Measurements from ENCODE around the gene SNPH. TPM values are rescaled to one million over a fixed set of nuclear protein-coding genes. Genes with fewer than 3 reads are reported as not detected.

Gene SNPH
- polyA plus RNA-seq, 2 of the 4 experiments (the other 2 are of a cell fraction), result 1.1 to 5.2 TPM

DNA sequence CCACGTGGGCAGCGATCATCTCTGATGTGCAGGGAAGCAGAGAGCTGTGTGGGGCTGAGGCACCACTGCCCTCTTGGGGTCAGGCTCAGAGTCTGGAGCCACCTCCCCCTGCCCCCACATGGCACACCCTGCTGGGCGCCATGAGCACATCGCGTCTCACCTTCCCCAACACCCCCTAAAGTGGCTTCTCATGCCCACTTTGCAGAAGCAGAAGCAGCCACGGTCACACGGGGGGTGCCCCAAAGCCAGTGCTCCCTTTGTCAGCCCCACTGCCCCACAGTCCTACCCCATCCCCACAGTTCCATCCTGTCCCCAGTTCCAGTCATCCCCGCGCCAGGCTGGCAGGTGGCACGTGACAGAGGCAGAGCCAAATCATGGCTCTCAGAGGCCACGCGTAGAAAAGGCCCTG lies 43.3 kb downstream of the SNPH start:
- Histone ChIP-seq H3K27ac (no peak overlapping the region), H3K4me2 (no peak overlapping the region), H3K4me3 (no peak overlapping the region), H3K4me1 (peaks cover 3% of the 10 kb centered on the region; the same call in 1 of the 3 replicates), H3K9me3 (no peaks in the 10 kb centered on the region)
- FAIRE-seq, result no peak
- ATAC-seq, result peak in 1 of 2 experiments; percentile 14; a peak in 1 of 6 replicates
- ChIA-PET POLR2A (no interaction called here), CTCF (interaction anchor here (1.0 kb wide), 1 partner anchor 9 kb away, joined by 4 read pairs; no protein-coding TSS in a partner anchor)
- DNase-seq (ENCODE audit: low read depth in 1 of 2, low spot score in 1 of 2), result no peak
- WGBS (ENCODE audit: missing lambda C conversion rate), result 94% methylated on average over 12 of the region's 12 CpGs
- no peak for TF ChIP-seq BHLHE40 (IDR thresholded peaks at IDR 0.05; ENCODE audit: low read depth, low read length)
- no peak for TF ChIP-seq MYC (IDR thresholded peaks at IDR 0.05; ENCODE audit: borderline replicate concordance, low read length)
- no peak for TF ChIP-seq RCOR1 (IDR thresholded peaks at IDR 0.05; ENCODE audit: low read depth, low read length)
- TF ChIP-seq, protein P1, sequence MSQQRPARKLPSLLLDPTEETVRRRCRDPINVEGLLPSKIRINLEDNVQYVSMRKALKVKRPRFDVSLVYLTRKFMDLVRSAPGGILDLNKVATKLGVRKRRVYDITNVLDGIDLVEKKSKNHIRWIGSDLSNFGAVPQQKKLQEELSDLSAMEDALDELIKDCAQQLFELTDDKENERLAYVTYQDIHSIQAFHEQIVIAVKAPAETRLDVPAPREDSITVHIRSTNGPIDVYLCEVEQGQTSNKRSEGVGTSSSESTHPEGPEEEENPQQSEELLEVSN (IDR thresholded peaks at IDR 0.05; ENCODE audit: borderline replicate concordance, low read depth), result no peak
- TF ChIP-seq NR3C1 (IDR thresholded peaks at IDR 0.05), result no peak
- no peak for TF ChIP-seq RARB (CRISPR knock-in tag; IDR thresholded peaks at IDR 0.05)
- TF ChIP-seq EP300 (IDR thresholded peaks at IDR 0.05), result no peak
- no peak for TF ChIP-seq MAFK (IDR thresholded peaks at IDR 0.05; ENCODE audit: partially characterized antibody)
- no peak for TF ChIP-seq CBX2 (IDR thresholded peaks at IDR 0.05; ENCODE audit: borderline replicate concordance, low read depth)
- no peak for TF ChIP-seq SREBF2 (IDR thresholded peaks at IDR 0.05)

- peaks cover 3% of the 10 kb centered on the region; the same call in 1 of the 3 replicates for H3K4me1 ChIP-seq
- ChIA-PET CTCF (interaction anchor here (1.0 kb wide), 1 partner anchor 9 kb away, joined by 4 read pairs; no protein-coding TSS in a partner anchor), POLR2A (no interaction called here)
- H3K4me2 ChIP-seq, result no peak overlapping the region
- H3K27ac ChIP-seq, result no peak overlapping the region
- TF ChIP-seq GATA3 (IDR thresholded peaks at IDR 0.05; ENCODE audit: borderline replicate concordance), result no peak
- no peak for TF ChIP-seq RAD21 (conservative IDR thresholded peaks at IDR 0.05 in 1 of 2, IDR thresholded peaks at IDR 0.05 in 1 of 2)
- no peak for TF ChIP-seq HMGXB4 (CRISPR knock-in tag; IDR thresholded peaks at IDR 0.05; ENCODE audit: borderline replicate concordance)
- no peak for TF ChIP-seq POLR2AphosphoS2 (conservative IDR thresholded peaks at IDR 0.05; ENCODE audit: low read length)
- DNase-seq (ENCODE audit: low read depth in 1 of 2, low spot score in 1 of 2) (no peak), ATAC-seq (no peak), FAIRE-seq (no peak)
- WGBS (ENCODE audit: missing lambda C conversion rate), result 70% methylated on average over 8 of the region's 9 CpGs
- H3K9me3 ChIP-seq, result no peaks in the 10 kb centered on the region
- H3K4me3 ChIP-seq, result no peak overlapping the region
Observed at GRCh38 chr20:1310071-1310470, 44.0 kb downstream of the SNPH start.

DNA sequence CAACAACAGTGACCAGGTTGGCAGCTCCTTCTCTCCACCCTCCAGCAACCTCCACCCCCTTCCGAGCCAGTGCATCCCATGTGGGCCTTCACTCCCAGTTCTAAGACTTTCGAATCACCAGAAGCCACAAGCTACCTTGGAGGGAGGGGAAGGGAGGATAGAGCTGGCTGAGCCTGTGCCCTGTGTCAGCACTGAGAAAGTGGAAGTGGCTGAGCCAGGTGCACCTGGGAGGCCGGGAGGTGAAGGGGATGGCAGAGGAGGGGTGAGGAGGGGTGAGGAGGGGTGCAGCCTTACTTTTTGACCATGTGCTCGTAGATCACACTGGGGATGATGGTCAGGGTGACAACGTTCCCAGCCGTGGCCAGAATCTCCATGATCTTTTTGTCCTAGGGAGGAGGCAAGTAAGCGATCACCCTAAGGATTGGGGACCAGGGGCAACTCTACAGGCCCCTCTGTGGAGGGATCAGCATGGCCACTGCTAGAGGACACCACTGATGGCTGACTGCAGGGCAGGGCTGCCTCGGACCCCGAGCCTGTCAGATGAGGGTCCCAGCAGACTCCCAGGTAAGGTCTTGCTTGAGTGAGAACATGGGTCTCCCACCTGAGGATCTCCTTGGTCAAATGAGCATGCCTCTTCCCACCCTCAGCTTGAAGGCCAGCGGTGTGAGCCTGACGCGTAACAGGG lies 44.6 kb downstream of the SNPH start:
- DNase-seq (ENCODE audit: low read depth in 1 of 2, low spot score in 1 of 2), result no peak
- Histone ChIP-seq H3K27ac (no peak overlapping the region), H3K4me2 (no peak overlapping the region), H3K4me3 (no peak overlapping the region), H3K4me1 (peaks cover 3% of the 10 kb centered on the region; the same call in 1 of the 3 replicates), H3K9me3 (no peaks in the 10 kb centered on the region)
- ChIA-PET CTCF (interaction anchor here (1.0 to 2.4 kb wide), 2 partner anchors 10 to 193 kb away, joined by 4 to 17 read pairs; no protein-coding TSS in a partner anchor), POLR2A (no interaction called here)
- 66% methylated on average over 12 of the region's 12 CpGs for WGBS (ENCODE audit: missing lambda C conversion rate)
- TF ChIP-seq MAFK (IDR thresholded peaks at IDR 0.05; ENCODE audit: partially characterized antibody) (no peak), RAD21 (conservative IDR thresholded peaks at IDR 0.05 in 1 of 2, IDR thresholded peaks at IDR 0.05 in 1 of 2) (no peak)
- TF ChIP-seq, protein P2, sequence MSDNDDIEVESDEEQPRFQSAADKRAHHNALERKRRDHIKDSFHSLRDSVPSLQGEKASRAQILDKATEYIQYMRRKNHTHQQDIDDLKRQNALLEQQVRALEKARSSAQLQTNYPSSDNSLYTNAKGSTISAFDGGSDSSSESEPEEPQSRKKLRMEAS (IDR thresholded peaks at IDR 0.05), result no peak
- no peak for ATAC-seq
- no peak for FAIRE-seq

- Histone ChIP-seq H3K27ac (no peak overlapping the region), H3K4me1 (peaks cover 3% of the 10 kb centered on the region; the same call in 1 of the 3 replicates), H3K4me3 (no peak overlapping the region), H3K4me2 (no peak overlapping the region), H3K9me3 (no peaks in the 10 kb centered on the region)
- no peak for DNase-seq (ENCODE audit: low read depth in 1 of 2, low spot score in 1 of 2)
- POLR2A ChIA-PET, result no interaction called here
- no peak for ATAC-seq
- no peak for TF ChIP-seq PHF8 (IDR thresholded peaks at IDR 0.05; ENCODE audit: borderline replicate concordance, low read depth)
- TF ChIP-seq MYC (IDR thresholded peaks at IDR 0.05; ENCODE audit: borderline replicate concordance, low read length), result no peak
- TF ChIP-seq POLR2A (IDR thresholded peaks at IDR 0.05; ENCODE audit: low read length), result no peak
- no peak for TF ChIP-seq POLR2AphosphoS2 (conservative IDR thresholded peaks at IDR 0.05; ENCODE audit: low read length)
- TF ChIP-seq HOXA7 (CRISPR knock-in tag; IDR thresholded peaks at IDR 0.05), result no peak
- TF ChIP-seq, protein P2 (IDR thresholded peaks at IDR 0.05), result no peak
- TF ChIP-seq CHD2 (IDR thresholded peaks at IDR 0.05; ENCODE audit: low read length, partially characterized antibody), result no peak
- TF ChIP-seq RFX5 (IDR thresholded peaks at IDR 0.05), result no peak
- FAIRE-seq, result no peak
- CTCF ChIA-PET, result interaction anchor here (0.9 to 2.4 kb wide), 16 partner anchors 8 to 488 kb away, joined by 3 to 17 read pairs (median 6); partner anchors contain the start of gene NSFL1C
- 90% methylated on average over 20 of the region's 20 CpGs for WGBS (ENCODE audit: missing lambda C conversion rate)
Observed at GRCh38 chr20:1312308-1312707, 46.2 kb downstream of the SNPH start.
